Activated CD4-positive, alpha-beta memory T cell treated with anti-CD3 and anti-CD28 coated beads, Interleukin-2, amount 10 ng/mL, durations not matched to agents 7 days and 5 days (primary cell): ENCODE measurements around the gene STARD3. TPM values are rescaled to one million over a fixed set of nuclear protein-coding genes. Genes with fewer than 3 reads are reported as not detected.

Experiments used
- CTCF ChIA-PET: fragments of 350-600 bp; sonication (Branson Sonifier 250); formaldehyde crosslinking; loops from one replicate; lab custom pipeline; 2021; ENCODE audit warnings: antibody characterized with exemption, inconsistent platforms; lab: Charles Lee
- POLR2A ChIA-PET: fragments of 350-600 bp; sonication (Branson Sonifier 250); formaldehyde crosslinking; loops from one replicate; lab custom pipeline; 2021; ENCODE audit warnings: antibody characterized with exemption; lab: Charles Lee
- DNase-seq: peaks from one replicate; pipeline ENCODE4 v3.0.0-alpha.2; 2020
- H3K27ac Mint-ChIP-seq: one replicate; pipeline ENCODE4 v1.8.0; 2021; ENCODE audit warnings: mild to moderate bottlenecking, mixed read lengths
- H3K27me3 Mint-ChIP-seq: one replicate; pipeline ENCODE4 v1.8.0; 2021; ENCODE audit warnings: mixed read lengths
- H3K36me3 Mint-ChIP-seq: one replicate; pipeline ENCODE4 v1.8.0; 2021; ENCODE audit warnings: low read depth, mixed read lengths
- H3K4me1 Mint-ChIP-seq: one replicate; pipeline ENCODE4 v1.8.0; 2021; ENCODE audit warnings: mixed read lengths
- H3K4me3 Mint-ChIP-seq: one replicate; pipeline ENCODE4 v1.8.0; 2021; ENCODE audit warnings: mild to moderate bottlenecking, mixed read lengths
- H3K9me3 Mint-ChIP-seq: one replicate; pipeline ENCODE4 v1.8.0; 2021; ENCODE audit warnings: mixed read lengths
- total RNA-seq, 2 experiments: library from RNA; stranded (reverse); gene quantifications; one replicate each; pipeline ENCODE4 v1.2.3, GENCODE V29; 2021

Gene STARD3
- total RNA-seq, 2 experiments from 2014 or later = 72.0 to 73.7 TPM

DNA sequence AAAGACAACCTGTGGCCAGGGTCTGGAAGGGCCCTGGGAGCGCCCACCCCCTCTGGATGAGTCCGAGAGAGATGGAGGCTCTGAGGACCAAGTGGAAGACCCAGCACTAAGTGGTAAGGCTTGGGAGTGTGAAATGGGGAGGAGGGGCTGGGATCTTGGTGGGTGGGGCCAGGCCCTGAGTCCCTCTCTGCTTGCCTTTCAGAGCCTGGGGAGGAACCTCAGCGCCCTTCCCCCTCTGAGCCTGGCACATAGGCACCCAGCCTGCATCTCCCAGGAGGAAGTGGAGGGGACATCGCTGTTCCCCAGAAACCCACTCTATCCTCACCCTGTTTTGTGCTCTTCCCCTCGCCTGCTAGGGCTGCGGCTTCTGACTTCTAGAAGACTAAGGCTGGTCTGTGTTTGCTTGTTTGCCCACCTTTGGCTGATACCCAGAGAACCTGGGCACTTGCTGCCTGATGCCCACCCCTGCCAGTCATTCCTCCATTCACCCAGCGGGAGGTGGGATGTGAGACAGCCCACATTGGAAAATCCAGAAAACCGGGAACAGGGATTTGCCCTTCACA is 1.2 kb upstream of the STARD3 start:
- Mint-ChIP-seq H3K4me3 (no peak overlapping the region), H3K27me3 (peaks cover 10% of the 10 kb centered on the region), H3K36me3 (no peaks in the 10 kb centered on the region), H3K9me3 (no peaks in the 10 kb centered on the region), H3K4me1 (peaks cover 48% of the 10 kb centered on the region), H3K27ac (no peak overlapping the region)
- no peak for DNase-seq
- ChIA-PET POLR2A (no interaction called here), CTCF (interaction anchor here (0.6 to 9.1 kb wide), 9 partner anchors 8 to 153 kb away, joined by 3 to 151 read pairs (median 4); partner anchors contain the start of gene PPP1R1B)

DNA sequence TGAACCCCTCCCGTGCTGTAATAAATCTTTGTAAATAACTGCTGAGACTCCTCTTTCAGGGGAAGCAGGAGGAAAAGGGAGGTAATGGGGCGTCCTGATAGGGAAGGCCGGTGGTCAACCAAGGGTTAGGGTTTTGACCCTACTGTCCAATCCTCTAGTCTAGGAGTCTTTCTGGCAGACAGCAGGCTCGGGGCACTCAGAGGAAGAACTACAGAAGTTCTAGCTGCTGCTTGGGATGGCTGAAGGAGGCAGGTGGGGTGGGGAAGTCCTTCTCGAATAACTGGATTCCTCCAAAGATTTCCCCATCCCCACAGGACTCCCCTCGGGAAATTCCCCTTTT is 387 bp upstream of the STARD3 start:
- H3K27ac Mint-ChIP-seq = peak overlapping the region; percentile 70
- H3K9me3 Mint-ChIP-seq = no peaks in the 10 kb centered on the region
- CTCF ChIA-PET = interaction anchor here (9.1 kb wide), 1 partner anchor 14 kb away, joined by 151 read pairs; the partner anchor contains the start of gene PPP1R1B
- POLR2A ChIA-PET = interaction anchor here (0.7 kb wide), 1 partner anchor 51 kb away, joined by 3 read pairs; the partner anchor contains the start of gene PGAP3
- DNase-seq = no peak
- no peaks in the 10 kb centered on the region for H3K36me3 Mint-ChIP-seq
- H3K27me3 Mint-ChIP-seq = peaks cover 4% of the 10 kb centered on the region
- peak overlapping the region; percentile 88 for H3K4me3 Mint-ChIP-seq
- H3K4me1 Mint-ChIP-seq = peaks cover 46% of the 10 kb centered on the region

DNA sequence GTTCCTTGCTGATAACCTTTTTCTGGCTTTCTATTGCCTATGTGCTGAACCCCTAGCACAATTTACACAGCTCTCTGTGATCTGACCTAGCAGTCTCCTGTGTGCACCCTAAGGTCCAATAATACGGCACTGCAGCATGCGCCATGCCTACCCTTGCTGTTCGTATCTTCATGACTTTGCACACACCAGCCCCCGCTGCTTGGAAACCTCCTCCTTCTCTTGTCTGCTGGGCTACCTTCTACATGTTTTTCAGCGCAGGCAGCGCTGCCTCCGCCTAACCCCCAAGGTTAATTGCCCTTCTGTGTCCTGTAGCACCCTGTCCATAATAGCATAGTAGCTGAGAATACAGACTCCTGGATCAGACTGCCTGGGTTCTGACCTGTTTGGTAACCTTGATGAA is 1.4 kb downstream of the STARD3 start:
- no peaks in the 10 kb centered on the region for H3K36me3 Mint-ChIP-seq
- ChIA-PET CTCF (interaction anchor here (0.9 to 9.1 kb wide), 7 partner anchors 12 to 91 kb away, joined by 3 to 151 read pairs (median 6); partner anchors contain the start of gene PPP1R1B), POLR2A (interaction anchor here (1.0 to 2.0 kb wide), 7 partner anchors 11 to 289 kb away, joined by 3 to 7 read pairs (median 4); partner anchors contain the start of genes CDK12, LRRC3C, ORMDL3 and PGAP3)
- peaks cover 60% of the 10 kb centered on the region for H3K4me1 Mint-ChIP-seq
- no peaks in the 10 kb centered on the region for H3K9me3 Mint-ChIP-seq
- H3K27me3 Mint-ChIP-seq = no peaks in the 10 kb centered on the region
- no peak for DNase-seq
- peak overlapping the region; percentile 70 for H3K27ac Mint-ChIP-seq
- H3K4me3 Mint-ChIP-seq = peak overlapping the region; percentile 88

DNA sequence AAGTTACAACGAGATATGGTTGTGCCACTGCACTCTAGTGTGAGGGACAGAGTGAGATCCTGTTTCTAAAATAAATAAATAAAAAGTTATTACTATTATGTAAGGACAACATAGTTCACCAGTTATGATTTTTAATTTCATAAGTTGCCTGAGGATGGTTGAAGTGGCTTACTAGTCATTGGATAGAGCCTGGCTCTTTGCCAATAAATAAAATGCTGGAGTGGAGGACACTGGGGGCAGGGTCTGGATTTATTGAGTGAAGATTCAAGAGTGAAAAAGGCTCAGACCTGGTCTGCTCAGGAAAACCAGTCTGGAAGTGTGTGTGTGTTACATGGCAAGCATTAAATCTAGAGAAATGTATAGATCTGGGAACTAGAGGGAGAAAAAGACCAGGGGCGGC is 2.1 kb downstream of the STARD3 start:
- Mint-ChIP-seq H3K4me3 (no peak overlapping the region), H3K4me1 (peaks cover 67% of the 10 kb centered on the region), H3K27me3 (no peaks in the 10 kb centered on the region), H3K9me3 (no peaks in the 10 kb centered on the region), H3K27ac (no peak overlapping the region), H3K36me3 (no peaks in the 10 kb centered on the region)
- ChIA-PET CTCF (interaction anchor here (1.3 to 9.1 kb wide), 6 partner anchors 13 to 92 kb away, joined by 5 to 151 read pairs (median 7); partner anchors contain the start of gene PPP1R1B), POLR2A (interaction anchor here (2.0 kb wide), 1 partner anchor 116 kb away, joined by 5 read pairs; no protein-coding TSS in a partner anchor)
- DNase-seq = no peak

DNA sequence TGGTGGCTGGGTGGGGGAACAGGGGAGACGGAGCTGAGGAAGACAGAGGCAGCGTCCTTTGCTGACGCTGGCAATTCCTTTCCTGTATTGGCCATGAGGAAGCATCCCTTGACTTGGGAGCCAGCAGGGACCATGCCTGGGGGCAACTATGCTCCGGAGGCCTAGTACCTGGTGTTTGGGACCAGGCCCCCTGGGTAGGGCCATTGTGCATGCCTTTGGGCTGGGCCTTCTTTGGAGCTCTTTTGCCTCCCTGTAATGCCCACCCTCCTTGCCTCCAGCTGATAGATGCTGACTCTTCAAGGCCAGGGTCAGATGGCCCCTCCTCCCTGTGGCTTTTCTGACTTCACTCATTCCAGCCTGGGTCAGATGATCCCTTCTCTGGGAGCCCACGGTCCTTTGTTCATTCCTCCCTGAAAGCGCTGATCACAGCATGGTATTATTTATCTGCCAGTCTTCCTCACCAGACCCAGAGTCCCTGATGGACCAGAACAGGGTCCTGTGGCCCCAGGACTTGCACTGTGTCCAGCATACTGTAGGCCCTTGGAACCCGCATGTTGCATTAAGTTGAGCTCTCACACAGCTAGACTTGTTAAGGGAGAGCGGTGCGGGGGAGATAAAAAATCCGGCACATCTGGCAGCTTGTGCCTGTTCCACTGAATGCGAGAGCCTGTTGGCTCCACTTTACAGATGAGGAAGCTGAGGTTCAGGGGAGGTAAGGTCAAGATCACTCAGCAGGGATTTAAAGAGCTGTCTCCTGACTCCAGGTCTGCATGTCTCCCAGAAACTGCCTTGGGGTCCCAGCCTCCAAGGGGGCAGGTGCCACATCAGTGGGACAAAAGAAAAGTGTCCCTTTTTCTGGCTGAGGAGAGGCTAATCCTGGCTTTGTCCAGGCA is 2.9 kb downstream of the STARD3 start:
- H3K4me1 Mint-ChIP-seq = peaks cover 65% of the 10 kb centered on the region
- no peak overlapping the region for H3K27ac Mint-ChIP-seq
- H3K36me3 Mint-ChIP-seq = no peaks in the 10 kb centered on the region
- no peak overlapping the region for H3K4me3 Mint-ChIP-seq
- H3K9me3 Mint-ChIP-seq = no peaks in the 10 kb centered on the region
- H3K27me3 Mint-ChIP-seq = no peaks in the 10 kb centered on the region
- ChIA-PET CTCF (interaction anchor here (1.3 to 9.1 kb wide), 5 partner anchors 14 to 91 kb away, joined by 3 to 151 read pairs (median 5); partner anchors contain the start of gene PPP1R1B), POLR2A (no interaction called here)
- DNase-seq = no peak

DNA sequence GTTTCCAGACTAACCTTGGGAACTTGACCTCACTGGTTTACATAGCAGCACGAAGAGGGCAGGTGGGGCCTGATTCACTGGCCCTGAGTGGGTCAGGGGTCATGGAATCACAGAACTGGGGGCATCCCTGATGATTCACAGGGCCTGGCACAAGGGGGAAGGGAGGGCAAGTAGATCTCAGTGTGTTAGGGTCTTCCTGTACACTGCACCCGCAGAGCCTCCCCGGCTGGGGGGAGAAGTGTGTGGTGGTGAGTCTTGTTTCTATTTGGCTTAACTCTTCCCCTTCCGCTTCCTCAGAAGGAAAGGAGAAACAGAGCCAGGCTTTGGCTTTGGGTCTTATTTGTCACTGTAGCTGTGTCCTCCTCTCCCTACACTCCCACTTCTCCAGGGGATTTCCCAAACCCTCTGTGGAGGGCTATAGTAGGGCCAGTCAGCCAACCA is 3.7 kb downstream of the STARD3 start:
- Mint-ChIP-seq H3K27ac (no peak overlapping the region), H3K36me3 (no peaks in the 10 kb centered on the region), H3K27me3 (no peaks in the 10 kb centered on the region), H3K4me1 (peaks cover 65% of the 10 kb centered on the region), H3K9me3 (no peaks in the 10 kb centered on the region), H3K4me3 (no peak overlapping the region)
- ChIA-PET POLR2A (no interaction called here), CTCF (interaction anchor here (1.1 to 1.6 kb wide), 4 partner anchors 13 to 28 kb away, joined by 3 to 7 read pairs (median 4); no protein-coding TSS in a partner anchor)
- DNase-seq = no peak

DNA sequence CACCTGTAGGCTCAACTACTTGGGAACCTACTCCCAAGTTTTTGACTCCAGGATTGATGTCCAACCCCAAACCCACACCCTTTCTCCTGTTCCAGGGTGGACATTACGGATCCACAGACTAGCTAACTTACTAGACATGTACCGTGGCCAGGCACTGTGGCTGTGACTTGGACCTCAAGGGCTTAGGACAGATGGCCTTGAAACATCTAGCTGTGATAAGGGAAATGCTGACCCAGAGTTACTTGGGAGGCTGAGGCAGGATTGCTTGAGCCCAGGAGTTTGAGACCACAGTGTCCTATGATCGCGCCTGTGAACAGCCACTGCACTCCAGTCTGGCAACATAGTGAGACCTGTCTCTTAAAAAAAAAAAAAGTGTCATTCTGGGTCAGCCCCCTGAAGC is 4.2 kb downstream of the STARD3 start:
- no peak overlapping the region for H3K27ac Mint-ChIP-seq
- H3K9me3 Mint-ChIP-seq = no peaks in the 10 kb centered on the region
- CTCF ChIA-PET = interaction anchor here (0.7 to 1.6 kb wide), 5 partner anchors 10 to 20 kb away, joined by 3 to 7 read pairs (median 3); no protein-coding TSS in a partner anchor
- no peaks in the 10 kb centered on the region for H3K36me3 Mint-ChIP-seq
- H3K27me3 Mint-ChIP-seq = no peaks in the 10 kb centered on the region
- DNase-seq = no peak
- no peak overlapping the region for H3K4me3 Mint-ChIP-seq
- POLR2A ChIA-PET = interaction anchor here (0.9 kb wide), 1 partner anchor 47 kb away, joined by 3 read pairs; the partner anchor contains the start of gene PGAP3
- H3K4me1 Mint-ChIP-seq = peaks cover 62% of the 10 kb centered on the region

DNA sequence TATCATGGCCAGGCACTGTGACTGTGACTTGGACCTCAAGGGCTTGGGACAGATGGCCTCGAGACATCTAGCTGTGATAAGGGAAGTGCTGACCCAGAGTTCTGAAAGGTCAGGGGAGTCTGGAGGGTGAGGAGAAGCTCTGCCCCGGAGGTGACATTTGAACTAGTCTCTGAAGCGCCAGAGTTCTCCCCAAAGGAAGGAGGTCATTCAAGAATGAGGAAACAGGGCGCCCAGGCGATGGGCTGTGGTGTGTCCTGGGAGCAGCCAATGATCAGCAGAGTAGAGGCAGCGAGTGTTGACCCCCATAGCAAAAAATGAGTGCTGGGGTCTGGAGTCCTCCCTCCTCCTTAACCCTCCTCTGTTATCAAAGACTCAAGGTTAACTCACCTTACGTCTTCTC is 4.9 kb downstream of the STARD3 start:
- H3K27ac Mint-ChIP-seq = no peak overlapping the region
- POLR2A ChIA-PET = interaction anchor here (0.9 kb wide), 1 partner anchor 46 kb away, joined by 3 read pairs; the partner anchor contains the start of gene PGAP3
- no peaks in the 10 kb centered on the region for H3K9me3 Mint-ChIP-seq
- H3K4me1 Mint-ChIP-seq = peaks cover 54% of the 10 kb centered on the region
- CTCF ChIA-PET = interaction anchor here (0.7 to 0.9 kb wide), 2 partner anchors 9 to 18 kb away, joined by 3 read pairs; no protein-coding TSS in a partner anchor
- DNase-seq = no peak
- no peaks in the 10 kb centered on the region for H3K27me3 Mint-ChIP-seq
- no peak overlapping the region for H3K4me3 Mint-ChIP-seq
- H3K36me3 Mint-ChIP-seq = no peaks in the 10 kb centered on the region

DNA sequence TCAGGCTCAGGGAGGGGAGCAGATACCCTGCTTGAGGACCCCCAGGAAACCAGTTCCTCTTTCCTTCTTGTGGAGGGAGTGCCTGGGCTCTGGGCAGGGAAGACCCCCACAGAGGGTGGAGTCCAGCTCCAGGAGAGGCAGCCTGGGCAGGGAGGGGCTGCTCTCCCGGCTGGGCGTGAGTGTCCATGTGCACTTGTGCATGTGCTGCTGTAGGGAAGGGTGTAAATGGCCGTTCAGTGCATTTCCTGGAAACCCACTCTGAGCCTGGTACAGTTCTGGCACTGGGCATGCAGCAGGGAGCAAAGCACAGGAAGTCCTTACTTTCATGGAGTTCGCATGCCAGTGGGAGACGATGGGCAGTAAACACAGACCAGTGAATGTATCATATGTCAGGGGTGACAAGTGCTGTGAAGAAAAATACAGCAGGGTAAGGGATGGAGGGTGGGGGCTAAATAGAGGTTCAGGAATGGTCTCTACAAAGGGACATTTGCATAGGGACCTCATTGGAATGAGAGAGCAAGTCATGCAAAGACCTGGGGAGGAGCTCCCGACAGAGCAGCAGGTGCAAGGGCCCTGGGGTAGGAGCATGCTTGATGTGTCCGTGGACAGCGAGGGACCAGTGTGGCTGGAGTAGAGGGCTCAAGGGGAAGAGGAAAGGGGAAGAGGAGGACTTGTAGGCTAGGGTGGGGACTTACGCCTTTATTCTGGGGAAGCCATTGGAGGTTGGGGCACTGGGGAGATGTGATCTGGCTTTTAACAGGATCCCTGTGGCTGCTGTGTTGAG is 5.5 kb downstream of the STARD3 start:
- ChIA-PET POLR2A (no interaction called here), CTCF (interaction anchor here (1.5 to 2.9 kb wide), 2 partner anchors 8 to 12 kb away, joined by 5 to 18 read pairs; no protein-coding TSS in a partner anchor)
- no peaks in the 10 kb centered on the region for H3K27me3 Mint-ChIP-seq
- no peak overlapping the region for H3K4me3 Mint-ChIP-seq
- H3K4me1 Mint-ChIP-seq = peaks cover 53% of the 10 kb centered on the region
- no peaks in the 10 kb centered on the region for H3K36me3 Mint-ChIP-seq
- H3K27ac Mint-ChIP-seq = no peak overlapping the region
- no peaks in the 10 kb centered on the region for H3K9me3 Mint-ChIP-seq
- DNase-seq = no peak

DNA sequence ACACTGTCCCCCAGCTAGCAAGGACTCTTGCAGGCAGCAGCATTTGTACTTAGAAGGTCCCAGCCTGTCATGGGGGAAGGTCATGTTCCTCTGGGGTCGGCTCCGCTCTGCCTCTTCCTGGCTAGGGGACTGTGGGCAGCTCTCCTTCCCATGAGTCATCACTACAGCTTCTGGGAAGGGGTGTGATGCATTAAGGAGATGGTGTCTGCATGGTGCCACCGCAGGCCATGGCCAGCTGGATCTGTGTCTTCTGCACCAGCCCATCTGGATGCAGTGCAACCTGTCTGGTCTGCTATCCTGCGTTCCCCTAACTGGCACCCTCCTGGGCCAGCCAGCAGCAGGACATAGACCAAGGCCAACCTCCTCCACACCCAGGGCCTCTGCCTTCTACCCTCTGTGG is 6.3 kb downstream of the STARD3 start:
- Mint-ChIP-seq H3K27ac (no peak overlapping the region), H3K4me1 (peaks cover 46% of the 10 kb centered on the region), H3K4me3 (no peak overlapping the region), H3K36me3 (no peaks in the 10 kb centered on the region), H3K27me3 (no peaks in the 10 kb centered on the region), H3K9me3 (no peaks in the 10 kb centered on the region)
- ChIA-PET POLR2A (no interaction called here), CTCF (interaction anchor here (1.5 to 2.9 kb wide), 2 partner anchors 9 to 11 kb away, joined by 5 to 18 read pairs; no protein-coding TSS in a partner anchor)
- no peak for DNase-seq

DNA sequence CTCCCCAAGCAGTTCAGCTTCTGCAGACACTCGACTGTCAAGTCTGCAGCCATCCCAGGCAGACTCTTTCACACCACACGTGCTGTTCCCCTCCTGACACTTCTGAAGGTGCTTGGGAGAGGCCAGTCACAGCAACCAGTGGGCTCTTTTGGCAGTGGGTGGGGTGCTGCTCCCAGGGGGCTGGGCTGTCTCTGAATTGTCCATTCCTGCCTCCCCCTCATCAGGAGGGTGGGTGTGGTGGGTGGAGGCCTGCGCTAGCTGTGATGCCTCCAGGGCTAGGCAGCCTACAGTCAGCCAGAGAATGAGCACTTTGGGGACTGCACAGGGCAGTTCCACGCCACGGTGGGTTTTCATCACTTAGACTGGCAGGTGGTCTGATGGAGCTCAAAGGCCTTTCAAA is 10.3 kb downstream of the STARD3 start:
- no peak for DNase-seq
- Mint-ChIP-seq H3K27ac (no peak overlapping the region), H3K27me3 (no peaks in the 10 kb centered on the region), H3K4me3 (no peak overlapping the region), H3K36me3 (no peaks in the 10 kb centered on the region), H3K9me3 (no peaks in the 10 kb centered on the region), H3K4me1 (peaks cover 26% of the 10 kb centered on the region)
- ChIA-PET CTCF (interaction anchor here (1.2 to 4.0 kb wide), 3 partner anchors 11 to 25 kb away, joined by 3 to 23 read pairs (median 6); no protein-coding TSS in a partner anchor), POLR2A (no interaction called here)
